SH-SY5Y (cell line): ENCODE results near the gene BDKRB2.

Experiments used
- GATA2 ChIP-seq: IDR thresholded peaks from 2 replicates; pipeline ENCODE4 v1.6.1; 2011; ENCODE audit warnings: mild to moderate bottlenecking, low read depth, low read length
- GATA3 ChIP-seq: IDR thresholded peaks from 2 replicates; pipeline ENCODE4 v1.6.1; 2011; ENCODE audit warnings: low read depth, mild to moderate bottlenecking, low read length, moderate library complexity

DNA sequence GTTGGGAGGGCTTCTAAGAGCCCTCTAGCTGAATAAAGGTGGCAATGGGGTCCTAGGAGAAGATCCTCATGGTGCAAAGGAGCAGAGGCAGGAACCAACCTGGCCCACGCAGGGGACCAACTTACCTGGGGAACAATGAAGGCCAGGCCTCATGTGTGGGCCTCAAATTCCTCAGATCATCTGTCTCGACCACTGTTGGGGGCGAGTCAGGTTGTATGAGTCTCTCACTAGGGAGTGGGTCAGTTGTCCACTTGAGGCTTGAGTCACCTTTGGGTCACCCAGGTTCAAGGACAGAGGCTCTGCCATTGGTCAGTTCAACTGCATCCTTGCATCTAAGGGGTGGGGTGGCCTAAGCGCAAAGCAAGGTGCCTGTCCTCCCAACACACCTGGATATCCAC is 43.7 kb upstream of the BDKRB2 start:
- TF ChIP-seq GATA2 (no peak), GATA3 (no peak)
